T-helper 1 cell treated with Interleukin-12 subunit alpha and Interleukin-12 subunit beta and Interleukin-4 antibody, amounts not matched to agents 30 μg/mL and 1 μg/mL, for 36 hours (primary cell): ENCODE data around the gene NOP14.
A peak's percentile ranks its signal among the peaks of the same experiment; 100 is the strongest.
"Not testable (repeated sequence)": the region's sequence is repeated elsewhere in the genome, so short reads cannot be mapped to it uniquely, and the experiment has no call there.

Experiments
- H3K27ac Mint-ChIP-seq: one replicate; pipeline ENCODE4 v1.8.0; 2021; ENCODE audit warnings: mild to moderate bottlenecking, mixed read lengths
- H3K27me3 Mint-ChIP-seq: one replicate; pipeline ENCODE4 v1.8.0; 2021; ENCODE audit warnings: low read depth, mixed read lengths
- H3K36me3 Mint-ChIP-seq: one replicate; pipeline ENCODE4 v1.8.0; 2021; ENCODE audit warnings: low read depth, mixed read lengths
- H3K4me1 Mint-ChIP-seq: one replicate; pipeline ENCODE4 v1.8.0; 2021; ENCODE audit warnings: low read depth, mixed read lengths
- H3K4me3 Mint-ChIP-seq: one replicate; pipeline ENCODE4 v1.8.0; 2021; ENCODE audit warnings: mild to moderate bottlenecking, moderate library complexity, mixed read lengths
- H3K9me3 Mint-ChIP-seq: one replicate; pipeline ENCODE4 v1.8.0; 2021; ENCODE audit warnings: mixed read lengths

NOP14 gene

GRCh38 chr4:2953496-2953895 lies 9.7 kb downstream of the NOP14 start:
- Mint-ChIP-seq H3K27me3 (no peaks in the 10 kb centered on the region), H3K36me3 (peaks cover 59% of the 10 kb centered on the region), H3K4me1 (peaks cover 42% of the 10 kb centered on the region), H3K9me3 (no peaks in the 10 kb centered on the region), H3K27ac (peak overlapping the region; percentile 50), H3K4me3 (peak overlapping the region; percentile 48)

- Mint-ChIP-seq H3K4me3 (no peak overlapping the region), H3K4me1 (peaks cover 19% of the 10 kb centered on the region), H3K36me3 (peaks cover 59% of the 10 kb centered on the region), H3K9me3 (no peaks in the 10 kb centered on the region), H3K27ac (no peak overlapping the region), H3K27me3 (no peaks in the 10 kb centered on the region)
These were observed 12.8 kb downstream of the NOP14 start for GRCh38 chr4:2950221-2950989.

DNA sequence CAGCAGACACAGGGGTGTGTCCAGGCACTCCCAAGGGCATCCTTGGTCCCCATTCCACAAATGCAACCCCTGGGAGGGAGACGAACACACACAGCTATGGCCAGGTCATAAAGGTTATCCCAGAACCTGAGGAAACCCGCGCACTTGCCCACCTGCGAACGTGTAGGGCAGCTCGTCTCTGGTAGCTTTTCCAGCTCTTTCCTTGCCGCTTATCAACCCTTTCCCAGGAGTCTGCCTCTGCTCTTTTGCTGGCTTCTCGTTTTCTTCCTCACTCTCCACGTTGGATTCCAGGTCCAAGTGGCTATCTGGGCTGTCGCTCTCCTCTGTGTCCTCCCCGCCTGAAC lies 13.5 kb downstream of the NOP14 start:
- Mint-ChIP-seq H3K27ac (no peak overlapping the region), H3K9me3 (no peaks in the 10 kb centered on the region), H3K27me3 (no peaks in the 10 kb centered on the region), H3K36me3 (peaks cover 59% of the 10 kb centered on the region), H3K4me3 (no peak overlapping the region), H3K4me1 (peaks cover 19% of the 10 kb centered on the region)

- no peak overlapping the region for H3K4me3 Mint-ChIP-seq
- peaks cover 56% of the 10 kb centered on the region for H3K36me3 Mint-ChIP-seq
- H3K27ac Mint-ChIP-seq = no peak overlapping the region
- peaks cover 13% of the 10 kb centered on the region for H3K4me1 Mint-ChIP-seq
- H3K9me3 Mint-ChIP-seq = no peaks in the 10 kb centered on the region
- no peaks in the 10 kb centered on the region for H3K27me3 Mint-ChIP-seq
These were observed 14.1 kb downstream of the NOP14 start for GRCh38 chr4:2948895-2949781.

- no peaks in the 10 kb centered on the region for H3K27me3 Mint-ChIP-seq
- peaks cover under 1% of the 10 kb centered on the region for H3K4me1 Mint-ChIP-seq
- H3K9me3 Mint-ChIP-seq = no peaks in the 10 kb centered on the region
- no peak overlapping the region for H3K27ac Mint-ChIP-seq
- H3K4me3 Mint-ChIP-seq = no peak overlapping the region
- peaks cover 54% of the 10 kb centered on the region for H3K36me3 Mint-ChIP-seq
These were observed 15.3 kb downstream of the NOP14 start for GRCh38 chr4:2947926-2948325.

DNA sequence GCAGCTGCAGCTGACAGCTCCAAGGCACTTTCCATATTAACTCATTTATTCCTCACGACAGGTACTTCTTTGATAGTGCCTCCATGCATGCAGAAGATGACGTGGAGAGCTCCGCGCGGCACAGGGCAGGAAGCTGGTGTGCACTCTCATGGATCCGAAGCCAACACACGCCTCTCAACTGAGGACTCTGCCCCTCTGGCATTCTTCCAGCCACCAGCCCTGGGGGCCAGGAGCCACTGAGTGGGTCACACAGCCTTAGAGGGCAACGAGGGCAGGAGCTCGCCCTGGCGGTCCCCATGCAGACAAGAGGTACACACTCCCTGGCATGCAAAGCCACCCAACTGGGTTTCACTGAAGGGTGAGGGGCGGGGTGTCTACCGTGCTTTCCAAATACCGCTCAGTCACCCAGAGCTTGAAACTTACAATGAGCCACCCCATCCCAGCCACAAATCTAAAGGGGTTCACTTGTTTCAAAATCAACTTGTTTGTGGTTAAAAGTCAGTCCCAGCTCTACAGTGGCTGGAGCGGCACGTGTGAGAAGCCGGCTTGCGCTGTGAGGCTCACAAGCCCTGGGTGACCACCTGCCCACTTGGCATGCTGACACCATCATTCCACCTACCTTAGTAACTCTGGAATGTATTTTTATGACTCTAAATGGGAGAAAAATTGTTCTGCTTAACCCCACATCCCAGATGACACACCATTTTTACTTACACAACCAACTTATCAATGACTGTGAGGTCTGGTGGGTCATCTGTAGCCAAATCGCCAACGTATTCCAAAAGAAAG lies 16.2 kb downstream of the NOP14 start:
- H3K4me3 Mint-ChIP-seq = no peak overlapping the region
- H3K36me3 Mint-ChIP-seq = peaks cover 59% of the 10 kb centered on the region
- no peaks in the 10 kb centered on the region for H3K27me3 Mint-ChIP-seq
- H3K4me1 Mint-ChIP-seq = peaks cover 4% of the 10 kb centered on the region
- H3K27ac Mint-ChIP-seq = no peak overlapping the region
- H3K9me3 Mint-ChIP-seq = no peaks in the 10 kb centered on the region

- peaks cover 54% of the 10 kb centered on the region for H3K36me3 Mint-ChIP-seq
- H3K4me1 Mint-ChIP-seq, H3K27me3 Mint-ChIP-seq, H3K9me3 Mint-ChIP-seq, H3K27ac Mint-ChIP-seq, H3K4me3 Mint-ChIP-seq: not testable (repeated sequence)
These were observed 17.3 kb downstream of the NOP14 start for GRCh38 chr4:2945619-2946604.

DNA sequence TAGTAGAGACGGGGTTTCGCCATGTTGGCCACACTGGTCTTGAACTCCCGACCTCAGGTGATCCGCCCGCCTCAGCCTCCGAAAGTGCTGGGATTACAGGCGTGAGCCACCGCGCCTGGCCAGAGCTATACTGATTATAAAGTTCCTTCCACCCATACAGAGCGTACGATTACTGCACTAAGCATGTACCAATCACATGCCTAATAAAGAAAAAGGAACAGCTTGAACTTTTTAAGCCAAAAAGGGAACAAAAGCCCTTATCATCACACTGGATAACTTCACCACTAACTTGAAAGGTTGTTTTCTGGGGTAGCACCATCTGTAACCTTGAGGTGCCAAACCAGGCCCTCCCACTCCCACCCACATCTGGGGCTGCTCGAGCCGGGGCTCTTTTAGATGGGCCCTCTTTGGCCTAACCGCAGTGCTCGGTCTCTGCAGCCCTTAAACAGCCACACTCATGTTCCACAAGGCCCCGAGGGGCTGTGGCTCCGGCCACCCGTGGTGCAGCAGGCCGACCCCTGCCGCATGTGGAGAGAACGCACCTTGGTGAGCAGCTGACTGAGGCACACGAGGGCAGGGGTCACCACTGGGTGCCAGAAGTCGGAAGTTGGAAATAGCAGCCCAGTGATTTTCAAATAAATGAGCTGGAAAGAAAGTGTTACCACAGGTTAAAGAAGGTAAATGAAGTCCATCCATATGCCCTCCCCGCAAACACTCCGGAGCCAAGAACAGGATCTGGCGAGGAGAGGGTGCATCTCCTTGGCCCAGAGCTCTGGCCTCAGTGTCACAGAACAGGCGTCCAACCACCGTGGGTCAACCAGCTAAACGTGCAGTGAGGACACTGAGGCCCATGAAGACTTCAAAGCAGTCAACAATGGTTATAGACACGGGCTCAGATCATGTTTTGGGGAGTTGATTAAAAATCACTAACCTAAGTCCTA lies 18.4 kb downstream of the NOP14 start:
- Mint-ChIP-seq H3K27me3 (no peaks in the 10 kb centered on the region), H3K9me3 (no peaks in the 10 kb centered on the region), H3K4me3 (no peak overlapping the region), H3K36me3 (peaks cover 54% of the 10 kb centered on the region), H3K4me1 (peaks cover 4% of the 10 kb centered on the region), H3K27ac (no peak overlapping the region)

DNA sequence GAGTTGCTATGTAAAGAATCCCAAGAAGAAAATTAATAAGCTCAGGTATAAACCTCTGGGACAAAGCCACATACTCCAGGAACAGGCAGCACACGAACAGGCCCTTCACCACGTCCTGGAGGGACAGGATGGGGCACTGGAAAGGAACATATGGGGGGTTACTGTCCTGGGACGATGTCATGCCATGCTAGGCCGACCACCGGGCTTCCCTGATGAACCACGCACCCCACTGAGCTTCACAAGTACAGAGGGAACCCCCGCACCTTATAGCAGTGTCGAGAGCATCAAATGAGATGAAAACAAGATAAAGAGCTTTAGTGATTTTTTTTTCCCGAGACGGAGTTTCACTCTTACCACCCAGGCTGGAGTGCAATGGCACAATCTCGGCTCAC lies 19.1 kb downstream of the NOP14 start:
- Mint-ChIP-seq H3K27ac (peak overlapping the region; percentile 11), H3K4me3 (no peak overlapping the region), H3K4me1 (peaks cover 4% of the 10 kb centered on the region), H3K27me3 (no peaks in the 10 kb centered on the region), H3K36me3 (peaks cover 55% of the 10 kb centered on the region), H3K9me3 (no peaks in the 10 kb centered on the region)

GRCh38 chr4:2943364-2944090 lies 19.7 kb downstream of the NOP14 start:
- Mint-ChIP-seq H3K27ac (peak overlapping the region; percentile 67), H3K4me3 (no peak overlapping the region), H3K4me1 (peaks cover 7% of the 10 kb centered on the region), H3K36me3 (peaks cover 57% of the 10 kb centered on the region), H3K27me3 (no peaks in the 10 kb centered on the region), H3K9me3 (no peaks in the 10 kb centered on the region)

GRCh38 chr4:2942532-2943363 lies 20.5 kb downstream of the NOP14 start:
- peaks cover 55% of the 10 kb centered on the region for H3K36me3 Mint-ChIP-seq
- peaks cover 7% of the 10 kb centered on the region for H3K4me1 Mint-ChIP-seq

GRCh38 chr4:2942037-2942531 lies 21.1 kb downstream of the NOP14 start:
- H3K4me1 Mint-ChIP-seq = peaks cover 7% of the 10 kb centered on the region
- peaks cover 53% of the 10 kb centered on the region for H3K36me3 Mint-ChIP-seq
- H3K27me3 Mint-ChIP-seq = no peaks in the 10 kb centered on the region
- no peaks in the 10 kb centered on the region for H3K9me3 Mint-ChIP-seq
- H3K4me3 Mint-ChIP-seq = no peak overlapping the region
- no peak overlapping the region for H3K27ac Mint-ChIP-seq

More at GRCh38 chr4:2942532-2943363, 20.5 kb downstream of the NOP14 start:
- H3K27ac Mint-ChIP-seq = peak overlapping the region; percentile 13
- H3K4me3 Mint-ChIP-seq = no peak overlapping the region
- no peaks in the 10 kb centered on the region for H3K27me3 Mint-ChIP-seq
- no peaks in the 10 kb centered on the region for H3K9me3 Mint-ChIP-seq
